ENCODE data around the gene ARHGAP25.
A peak's percentile ranks its signal among the peaks of the same experiment; 100 is the strongest.

The ARHGAP25 gene

DNA sequence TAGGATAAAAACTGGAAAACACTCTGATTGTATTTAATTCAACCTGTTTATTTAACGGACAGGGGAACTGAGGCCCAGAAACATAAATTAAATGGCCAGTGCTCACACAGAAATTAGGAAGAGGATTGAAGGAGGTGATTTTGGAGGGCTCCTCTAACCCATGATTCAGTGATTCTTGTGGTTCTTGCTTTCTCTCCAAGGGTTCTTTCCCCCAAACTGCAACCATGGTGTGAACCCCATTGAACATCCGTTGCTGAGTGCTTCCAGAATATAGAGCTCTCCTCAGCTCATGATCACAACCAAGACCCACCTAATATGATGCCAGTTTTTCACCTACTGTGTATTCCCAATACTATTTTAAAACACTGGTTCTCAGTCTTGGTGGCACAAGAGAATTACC is 95.1 kb downstream of the ARHGAP25 start:
- FAIRE-seq (no peak), DNase-seq (ENCODE audit: insufficient read length) (no peak)
- TF ChIP-seq TAF1 (IDR thresholded peaks at IDR 0.05; ENCODE audit: borderline replicate concordance, low read depth, low read length) (no peak), POLR2AphosphoS5 (IDR thresholded peaks at IDR 0.05; ENCODE audit: low read depth, low read length) (no peak), POLR2A (IDR thresholded peaks at IDR 0.05; ENCODE audit: low read depth, low read length) (no peak)

DNA sequence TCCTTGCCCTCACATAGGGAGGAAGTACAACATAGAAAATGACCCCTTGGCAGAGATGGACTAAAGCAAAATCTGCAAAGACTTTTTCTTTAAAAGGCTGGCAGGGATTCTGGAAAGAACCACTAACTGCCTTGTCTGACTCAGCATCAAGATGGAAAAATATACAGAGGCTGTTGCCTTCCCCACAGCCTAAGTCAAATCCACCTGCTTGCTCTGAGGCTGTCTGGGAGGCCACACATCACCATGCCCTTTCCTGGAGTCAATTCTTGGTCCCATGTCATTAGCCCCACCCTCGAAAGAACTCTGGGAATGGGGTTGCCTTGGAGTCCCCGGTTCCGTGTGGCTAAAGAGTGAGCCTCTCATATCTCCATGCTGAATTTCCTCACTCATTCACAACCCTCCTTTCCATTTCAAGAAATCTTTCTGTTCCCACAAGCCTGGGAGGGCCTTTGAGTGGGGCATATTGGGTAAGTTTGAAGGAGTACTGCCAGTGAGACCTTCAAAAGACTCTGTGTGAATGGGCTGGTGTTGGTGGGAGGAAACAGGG is 97.1 kb downstream of the ARHGAP25 start:
- no peak for DNase-seq (ENCODE audit: insufficient read length)
- FAIRE-seq: no peak
- TF ChIP-seq POLR2A (IDR thresholded peaks at IDR 0.05; ENCODE audit: low read depth, low read length) (no peak), TAF1 (IDR thresholded peaks at IDR 0.05; ENCODE audit: borderline replicate concordance, low read depth, low read length) (no peak), POLR2AphosphoS5 (IDR thresholded peaks at IDR 0.05; ENCODE audit: low read depth, low read length) (no peak)

DNA sequence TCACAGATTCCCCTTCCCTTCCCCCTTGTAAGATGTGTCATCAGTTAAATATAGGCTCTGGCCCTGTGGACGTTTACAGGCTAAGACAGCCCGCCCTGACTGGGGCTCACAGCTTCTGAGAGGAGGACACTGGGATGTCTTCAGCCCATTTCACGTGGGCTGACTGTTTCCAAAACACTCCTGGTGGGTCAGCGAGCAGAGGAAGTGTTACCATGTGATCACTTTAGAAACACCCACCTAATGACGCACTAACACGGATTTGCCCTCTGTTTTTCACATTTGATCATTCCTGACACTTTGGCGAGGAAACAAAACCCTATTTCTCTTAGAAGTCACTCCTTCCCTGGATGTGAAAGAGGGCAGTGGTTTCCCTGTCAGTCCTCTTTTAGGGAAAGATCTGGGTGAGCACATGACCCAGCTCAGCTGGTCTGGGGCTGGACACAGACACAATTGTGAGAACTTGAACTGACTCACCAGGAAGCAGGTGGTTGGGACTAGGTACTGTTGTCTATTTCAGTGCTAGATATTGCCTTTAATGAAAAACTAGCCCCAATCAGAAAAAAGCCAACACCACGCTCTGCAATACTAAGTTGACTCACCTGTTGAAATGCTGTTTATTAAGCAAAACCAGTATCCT is 97.7 kb downstream of the ARHGAP25 start:
- peak; percentile 92 for FAIRE-seq
- TF ChIP-seq POLR2A (IDR thresholded peaks at IDR 0.05; ENCODE audit: low read depth, low read length) (no peak), POLR2AphosphoS5 (IDR thresholded peaks at IDR 0.05; ENCODE audit: low read depth, low read length) (no peak), TAF1 (IDR thresholded peaks at IDR 0.05; ENCODE audit: borderline replicate concordance, low read depth, low read length) (no peak)
- no peak for DNase-seq (ENCODE audit: insufficient read length)

DNA sequence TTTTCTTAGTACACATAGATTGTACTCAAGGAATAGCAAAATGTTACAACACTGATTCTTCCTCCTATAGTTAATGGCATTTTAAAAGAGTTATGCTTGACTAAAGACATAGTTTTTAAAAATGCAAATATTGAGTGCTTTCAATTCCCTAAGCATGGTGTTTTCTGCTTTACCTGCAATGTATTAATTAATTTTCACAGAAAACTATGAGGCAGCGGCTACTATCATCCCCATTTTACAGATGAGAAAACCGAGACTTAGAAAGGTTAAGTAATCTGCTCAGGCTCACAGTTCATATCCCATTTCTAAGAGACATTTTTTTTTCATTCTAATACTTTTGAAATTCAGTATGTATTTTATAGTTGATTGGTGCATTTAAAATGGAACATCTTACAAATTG is 98.6 kb downstream of the ARHGAP25 start:
- TF ChIP-seq POLR2A (IDR thresholded peaks at IDR 0.05; ENCODE audit: low read depth, low read length) (no peak), POLR2AphosphoS5 (IDR thresholded peaks at IDR 0.05; ENCODE audit: low read depth, low read length) (no peak), TAF1 (IDR thresholded peaks at IDR 0.05; ENCODE audit: borderline replicate concordance, low read depth, low read length) (no peak)
- DNase-seq (ENCODE audit: insufficient read length) (no peak), FAIRE-seq (peak; percentile 42)

DNA sequence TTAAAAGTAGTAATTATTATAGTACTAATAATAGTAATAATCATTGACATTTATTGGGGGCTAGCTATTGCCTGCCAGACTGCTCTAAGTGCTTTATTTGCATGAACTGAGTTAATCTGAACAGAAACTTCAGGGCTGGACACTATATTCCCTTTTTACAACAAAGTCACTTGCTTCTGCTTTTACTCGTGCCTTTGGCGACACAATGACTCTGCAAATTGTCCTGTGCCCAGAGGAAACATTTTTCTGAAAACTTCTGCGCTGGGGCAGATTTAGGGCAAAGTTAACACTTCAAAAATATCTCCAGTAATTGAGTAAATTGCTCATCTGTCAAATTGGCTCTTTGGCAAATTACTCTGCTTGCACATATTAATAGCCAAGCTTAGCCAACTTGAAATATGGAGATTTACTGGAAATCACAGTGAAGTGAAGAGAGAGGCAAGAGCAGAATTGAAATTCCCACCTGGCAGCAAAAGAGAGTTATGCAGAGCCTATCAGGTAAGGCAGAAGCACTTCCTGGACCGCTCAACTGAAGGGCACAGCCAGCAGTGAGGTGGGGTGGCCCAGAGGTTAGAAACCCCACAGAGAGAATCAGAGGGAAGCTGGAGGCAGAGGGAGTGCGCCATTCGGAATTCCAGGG is 100.2 kb downstream of the ARHGAP25 start:
- DNase-seq (ENCODE audit: insufficient read length): no peak
- FAIRE-seq: no peak
- TF ChIP-seq POLR2AphosphoS5 (IDR thresholded peaks at IDR 0.05; ENCODE audit: low read depth, low read length) (no peak), TAF1 (IDR thresholded peaks at IDR 0.05; ENCODE audit: borderline replicate concordance, low read depth, low read length) (no peak), POLR2A (IDR thresholded peaks at IDR 0.05; ENCODE audit: low read depth, low read length) (no peak)

DNA sequence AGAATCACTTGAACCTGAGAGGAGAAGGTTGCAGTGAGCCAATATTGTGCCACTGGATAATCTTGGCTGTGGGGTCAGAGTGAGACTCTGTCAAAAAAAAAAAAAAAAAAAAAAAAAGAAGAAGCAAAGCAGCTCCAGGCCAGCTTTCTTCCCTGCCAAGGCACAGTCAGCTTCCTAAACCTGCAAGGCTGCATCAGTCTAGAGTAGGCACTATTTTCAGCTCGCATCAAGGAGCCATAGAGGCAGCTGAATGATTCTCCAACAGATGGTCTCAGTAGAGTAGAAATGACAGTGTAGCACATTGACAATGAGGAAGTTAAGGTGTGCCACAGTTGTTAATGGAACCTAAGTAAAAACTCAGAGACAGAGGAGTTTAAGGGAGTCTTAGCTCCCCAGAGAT is 101.0 kb downstream of the ARHGAP25 start:
- DNase-seq (ENCODE audit: insufficient read length) (no peak), FAIRE-seq (no peak)
- TF ChIP-seq POLR2A (IDR thresholded peaks at IDR 0.05; ENCODE audit: low read depth, low read length): no peak
- TF ChIP-seq POLR2AphosphoS5 (IDR thresholded peaks at IDR 0.05; ENCODE audit: low read depth, low read length): no peak
- no peak for TF ChIP-seq TAF1 (IDR thresholded peaks at IDR 0.05; ENCODE audit: borderline replicate concordance, low read depth, low read length)

DNA sequence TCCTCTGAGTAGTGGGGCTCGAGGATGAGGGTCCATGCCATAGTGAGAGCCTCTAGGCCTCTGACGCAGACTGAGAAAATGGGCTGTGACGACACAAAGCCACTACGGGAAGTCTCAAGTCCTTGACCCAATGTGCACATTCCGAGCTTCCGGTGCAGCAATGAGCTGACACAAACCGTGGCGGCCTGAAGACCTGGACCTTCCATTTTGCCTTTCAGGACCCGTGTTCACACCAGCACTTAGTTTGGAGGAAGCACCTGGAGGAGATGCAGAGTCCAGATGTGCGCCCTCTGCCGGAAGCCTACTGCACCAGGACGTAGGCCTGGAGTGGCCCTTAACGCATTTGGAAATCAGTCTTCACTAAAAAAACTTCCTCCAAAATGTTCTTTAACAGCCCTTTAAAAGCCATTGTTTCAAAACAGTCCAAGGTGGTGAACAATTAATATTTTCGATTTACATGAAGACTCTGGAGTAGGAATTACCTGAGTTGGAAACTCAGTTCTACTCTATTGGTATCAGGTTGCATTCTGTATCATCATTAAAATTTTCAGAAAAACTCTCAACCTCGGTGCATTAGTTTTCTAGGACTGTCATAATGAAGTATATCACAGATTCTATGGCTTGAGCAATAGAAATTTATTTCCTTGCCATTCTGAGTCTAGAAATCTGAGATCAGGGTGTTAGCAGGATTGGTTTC is 102.7 kb downstream of the ARHGAP25 start:
- TF ChIP-seq TAF1 (IDR thresholded peaks at IDR 0.05; ENCODE audit: borderline replicate concordance, low read depth, low read length) (no peak), POLR2A (IDR thresholded peaks at IDR 0.05; ENCODE audit: low read depth, low read length) (no peak), POLR2AphosphoS5 (IDR thresholded peaks at IDR 0.05; ENCODE audit: low read depth, low read length) (no peak)
- peak; percentile 32 for DNase-seq (ENCODE audit: insufficient read length)
- no peak for FAIRE-seq

DNA sequence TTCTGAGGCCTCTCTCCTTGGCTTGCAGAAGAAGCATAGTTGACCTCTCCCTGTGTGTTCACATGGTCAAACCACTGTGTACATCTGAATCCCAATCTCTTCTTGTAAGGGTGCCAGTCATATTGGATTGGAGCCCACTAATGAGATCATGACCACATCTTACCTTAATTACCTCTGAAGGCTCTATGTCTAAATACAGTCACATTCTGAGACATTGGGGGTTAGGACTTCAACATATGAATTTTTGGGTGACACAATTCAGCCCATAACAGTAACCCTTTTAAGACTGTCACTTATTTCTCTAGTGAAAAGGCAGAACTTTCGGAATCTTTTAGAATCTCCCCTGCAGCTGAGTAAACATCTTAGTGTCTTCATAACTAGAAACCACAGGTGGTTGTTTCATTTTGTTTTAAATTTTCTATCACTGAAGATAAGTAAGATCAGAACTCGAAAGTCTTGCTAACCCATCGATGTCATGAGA is 103.3 kb downstream of the ARHGAP25 start:
- TF ChIP-seq POLR2A (IDR thresholded peaks at IDR 0.05; ENCODE audit: low read depth, low read length): no peak
- TF ChIP-seq POLR2AphosphoS5 (IDR thresholded peaks at IDR 0.05; ENCODE audit: low read depth, low read length): no peak
- TF ChIP-seq TAF1 (IDR thresholded peaks at IDR 0.05; ENCODE audit: borderline replicate concordance, low read depth, low read length): no peak
- FAIRE-seq: peak; percentile 9
- no peak for DNase-seq (ENCODE audit: insufficient read length)

DNA sequence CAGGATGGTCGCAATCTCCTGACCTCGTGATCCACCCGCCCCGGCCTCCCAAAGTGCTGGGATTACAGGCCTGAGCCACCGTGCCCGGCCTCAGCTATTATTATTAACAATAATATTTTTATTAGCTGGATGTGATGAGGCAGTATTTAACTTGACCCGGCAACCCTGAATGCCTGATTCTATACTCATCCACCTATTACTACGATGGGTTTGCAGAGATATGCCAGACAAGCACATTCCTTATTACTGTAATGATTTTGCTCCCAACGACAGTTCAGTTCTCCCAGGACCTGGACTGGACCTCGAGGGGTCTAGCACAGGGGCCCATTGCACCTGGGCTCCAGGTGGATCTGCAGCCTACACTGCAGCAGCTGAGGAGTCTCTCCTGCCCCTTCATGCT is 104.0 kb downstream of the ARHGAP25 start:
- TF ChIP-seq POLR2A (IDR thresholded peaks at IDR 0.05; ENCODE audit: low read depth, low read length) (no peak), TAF1 (IDR thresholded peaks at IDR 0.05; ENCODE audit: borderline replicate concordance, low read depth, low read length) (no peak), POLR2AphosphoS5 (IDR thresholded peaks at IDR 0.05; ENCODE audit: low read depth, low read length) (no peak)
- DNase-seq (ENCODE audit: insufficient read length) (no peak), FAIRE-seq (no peak)

DNA sequence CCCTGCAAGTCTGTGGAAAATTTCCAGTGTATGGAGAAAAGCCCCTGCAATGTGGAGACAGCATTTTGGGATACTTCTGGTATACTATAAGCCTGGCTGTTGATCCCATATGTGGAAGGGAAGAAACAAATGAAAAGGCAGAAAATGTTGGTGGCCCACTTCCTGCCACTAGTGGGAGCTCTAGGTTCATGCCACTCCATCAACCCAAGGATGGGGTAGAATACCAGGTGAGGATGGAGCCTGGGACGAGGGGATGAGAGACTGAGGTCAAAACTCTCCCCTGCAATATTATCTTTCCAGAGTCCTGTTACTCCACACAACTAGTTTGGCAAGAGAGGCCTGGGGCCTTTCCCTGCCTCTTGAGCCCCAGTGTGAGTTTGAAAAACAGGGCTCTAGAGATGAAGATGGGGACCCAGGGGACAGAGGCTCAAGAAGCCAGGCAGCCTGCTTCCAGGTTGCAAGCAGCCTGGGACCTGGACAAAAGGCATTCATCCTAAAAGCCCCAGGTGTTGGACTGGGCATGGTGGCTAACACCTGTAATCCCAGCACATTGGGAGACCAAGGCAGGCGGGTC is 104.7 kb downstream of the ARHGAP25 start:
- FAIRE-seq (no peak), DNase-seq (ENCODE audit: insufficient read length) (no peak)
- TF ChIP-seq POLR2AphosphoS5 (IDR thresholded peaks at IDR 0.05; ENCODE audit: low read depth, low read length): no peak
- TF ChIP-seq TAF1 (IDR thresholded peaks at IDR 0.05; ENCODE audit: borderline replicate concordance, low read depth, low read length): no peak
- TF ChIP-seq POLR2A (IDR thresholded peaks at IDR 0.05; ENCODE audit: low read depth, low read length): no peak

DNA sequence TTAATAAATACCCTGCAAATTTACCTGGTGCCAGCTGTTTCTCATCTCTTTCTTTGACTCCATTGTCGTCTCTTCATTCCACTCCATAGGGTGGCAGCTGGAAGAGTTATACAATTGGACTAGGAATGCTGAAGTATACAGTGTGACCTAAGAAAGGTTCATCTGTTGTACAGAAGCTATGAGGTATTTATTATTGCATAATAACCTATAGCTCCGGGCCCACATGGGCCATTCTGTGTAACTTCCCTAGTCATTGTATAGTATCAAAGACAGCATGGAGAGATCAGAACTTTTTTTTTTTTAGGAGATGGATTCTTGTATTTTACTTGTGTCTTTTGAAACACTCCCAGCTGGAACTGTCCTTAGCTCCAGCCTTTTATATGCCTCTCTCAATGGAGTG is 110.4 kb downstream of the ARHGAP25 start:
- TF ChIP-seq POLR2AphosphoS5 (IDR thresholded peaks at IDR 0.05; ENCODE audit: low read depth, low read length) (no peak), TAF1 (IDR thresholded peaks at IDR 0.05; ENCODE audit: borderline replicate concordance, low read depth, low read length) (no peak), POLR2A (IDR thresholded peaks at IDR 0.05; ENCODE audit: low read depth, low read length) (no peak)
- DNase-seq (ENCODE audit: insufficient read length): no peak
- FAIRE-seq: no peak

Measured in GM12892 (cell line).